GM18505 (cell line): ENCODE measurements around the gene OR7C2.
"Not testable (repeated sequence)": the region's sequence is repeated elsewhere in the genome, so short reads cannot be mapped to it uniquely, and the experiment has no call there.

Experiments
- ATAC-seq: cut with Tn5 transposase; IDR thresholded peaks from one replicate; pipeline ENCODE4 v1.9.1; 2021; ENCODE audit not compliant: unreplicated experiment
- POLR2A ChIP-seq: IDR thresholded peaks from 4 replicates; pipeline ENCODE4 v1.6.1; 2011; ENCODE audit warnings: borderline replicate concordance; ENCODE audit not compliant: insufficient read depth, insufficient read length; ENCODE audit errors: extremely low read depth

The OR7C2 gene

GRCh38 chr19:14941189-14941588 is at the start of gene OR7C2:
TSS of gene OR7C2 (plus strand) at chr19:14941489. CDS start at chr19:14941489, 0 bp downstream.
- ATAC-seq: no peak
- no peak for TF ChIP-seq POLR2A

GRCh38 chr19:14901675-14902260 is 39.5 kb upstream of the OR7C2 start:
- no peak for ATAC-seq
- TF ChIP-seq POLR2A: no peak

- no peak for ATAC-seq
- TF ChIP-seq POLR2A: no peak
These were observed 34.6 kb upstream of the OR7C2 start for GRCh38 chr19:14906711-14907110.

GRCh38 chr19:14915116-14915515 is 26.2 kb upstream of the OR7C2 start:
- no peak for TF ChIP-seq POLR2A
- no peak for ATAC-seq

GRCh38 chr19:14916848-14917247 is 24.4 kb upstream of the OR7C2 start:
- no peak for ATAC-seq
- no peak for TF ChIP-seq POLR2A

- ATAC-seq: no peak
- TF ChIP-seq POLR2A: no peak
These were observed 7.8 kb upstream of the OR7C2 start for GRCh38 chr19:14933506-14933905.

- no peak for ATAC-seq
- no peak for TF ChIP-seq POLR2A
These were observed 1.0 kb upstream of the OR7C2 start for GRCh38 chr19:14940266-14940665.

- no peak for TF ChIP-seq POLR2A
- no peak for ATAC-seq
These were observed 2.3 kb downstream of the OR7C2 start for GRCh38 chr19:14943601-14944000.

GRCh38 chr19:14944456-14944855 is 3.2 kb downstream of the OR7C2 start:
- TF ChIP-seq POLR2A: no peak
- no peak for ATAC-seq

GRCh38 chr19:14949413-14949812 is 8.1 kb downstream of the OR7C2 start:
- ATAC-seq: not testable (repeated sequence)

- no peak for ATAC-seq
- no peak for TF ChIP-seq POLR2A
These were observed 8.6 kb downstream of the OR7C2 start for GRCh38 chr19:14949876-14950275.

GRCh38 chr19:14950421-14950820 is 9.1 kb downstream of the OR7C2 start:
- ATAC-seq: no peak
- no peak for TF ChIP-seq POLR2A

GRCh38 chr19:14952767-14953166 is 11.5 kb downstream of the OR7C2 start:
- no peak for ATAC-seq
- TF ChIP-seq POLR2A: no peak

GRCh38 chr19:14954071-14954655 is 12.9 kb downstream of the OR7C2 start:
- TF ChIP-seq POLR2A: no peak
- ATAC-seq: no peak

- no peak for TF ChIP-seq POLR2A
- no peak for ATAC-seq
These were observed 16.2 kb downstream of the OR7C2 start for GRCh38 chr19:14957464-14957863.
